ENCODE results near the gene NUP37. TPM values are rescaled to one million over a fixed set of nuclear protein-coding genes. Genes with fewer than 3 reads are reported as not detected.

The NUP37 gene
- total and polyA plus RNA-seq, 2 of the 13 experiments (the other 11 are each of a cell fraction or from before 2014, with no cell fraction given) = 50.6 to 80.1 TPM

- TF ChIP-seq ERF (CRISPR knock-in tag; IDR thresholded peaks at IDR 0.05) (0 out of 2 replicates have a peak, but pooled peaks have one; percentile 46), RXRB (CRISPR knock-in tag; IDR thresholded peaks at IDR 0.05; ENCODE audit: borderline replicate concordance) (peak; percentile 79), ELF1 (CRISPR knock-in tag; IDR thresholded peaks at IDR 0.05) (no peak), ZNF205 (CRISPR knock-in tag; IDR thresholded peaks at IDR 0.05) (no peak), SNRNP70 (IDR thresholded peaks at IDR 0.05; ENCODE audit: low read depth, low read length) (no peak), FOXA3 (CRISPR knock-in tag; IDR thresholded peaks at IDR 0.05) (peak; percentile 95), ZNF646 (CRISPR knock-in tag; IDR thresholded peaks at IDR 0.05) (no peak), PRMT3 (CRISPR knock-in tag; IDR thresholded peaks at IDR 0.05; ENCODE audit: borderline replicate concordance, low read depth) (no peak), ZKSCAN8 (CRISPR knock-in tag; IDR thresholded peaks at IDR 0.05; ENCODE audit: borderline replicate concordance) (peak; percentile 64; the same call in 1 of the 2 replicates), PAXIP1 (CRISPR knock-in tag; conservative IDR thresholded peaks at IDR 0.05) (peak; percentile 81), ZNF558 (CRISPR knock-in tag; IDR thresholded peaks at IDR 0.05; ENCODE audit: borderline replicate concordance) (no peak), WIZ (CRISPR knock-in tag; IDR thresholded peaks at IDR 0.05) (no peak), TARDBP (CRISPR knock-in tag; IDR thresholded peaks at IDR 0.05) (peak; percentile 51; the same call in 1 of the 2 replicates), IKZF5 (CRISPR knock-in tag; IDR thresholded peaks at IDR 0.05) (peak; percentile 70; the same call in 1 of the 2 replicates), ZFY (CRISPR knock-in tag; IDR thresholded peaks at IDR 0.05) (no peak), ZNF12 (CRISPR knock-in tag; IDR thresholded peaks at IDR 0.05) (0 out of 2 replicates have a peak, but pooled peaks have one; percentile 14), MATR3 (CRISPR knock-in tag; IDR thresholded peaks at IDR 0.05) (no peak)
Observed at GRCh38 chr12:102059343-102059742, 60.6 kb downstream of the NUP37 start (continued).
